Thyroid gland (tissue), 4 donors: ENCODE results near the gene TUBE1. TPM values are rescaled to one million over a fixed set of nuclear protein-coding genes. Genes with fewer than 3 reads are reported as not detected.

ENCODE experiments used
- DNase-seq, 2 donors: peaks; one replicate each; pipeline ENCODE4 v3.0.0-alpha.2; 2019
- H3K27ac ChIP-seq, 3 donors: fragments of 200-600 bp; sonication (generic); 1 replicate in 2 of 3; 2 replicates in 1 of 3; pipeline ENCODE4 v1.5.1; 2016 to 2019; ENCODE audit warnings: mild to moderate bottlenecking in 1 of 3, moderate library complexity in 1 of 3
- H3K27me3 ChIP-seq: fragments of 200-600 bp; sonication (generic); one replicate; pipeline ENCODE4 v1.5.1; 2019
- H3K36me3 ChIP-seq, 2 donors: fragments of 200-600 bp; sonication (generic); one replicate each; pipeline ENCODE4 v1.5.1; 2016 to 2019
- H3K4me1 ChIP-seq, 2 donors: fragments of 200-600 bp; sonication (generic); one replicate each; pipeline ENCODE4 v1.5.1; 2017 to 2019
- H3K4me3 ChIP-seq, 3 donors: fragments of 200-600 bp; sonication (generic); replicated peaks in 1 of 3; 1 replicate in 2 of 3; 2 replicates in 1 of 3; pipeline ENCODE4 v1.5.1; 2016; ENCODE audit warnings: mild to moderate bottlenecking in 1 of 3
- H3K9me3 ChIP-seq: fragments of 200-600 bp; sonication (generic); one replicate; pipeline ENCODE4 v1.5.1; 2017
- POLR2A ChIP-seq, 2 donors: fragments of 450-650 bp; IDR thresholded peaks; one replicate each; pipeline ENCODE4 v1.6.1; 2017; ENCODE audit warnings: antibody characterized with exemption in 2 of 2, mild to moderate bottlenecking in 2 of 2, moderate library complexity in 1 of 2
- WGBS, 2 donors: methylation state at CpG; one replicate each; pipeline ENCODE4 v1.1.5; 2017; 5-methylcytosine and 5-hydroxymethylcytosine counted together
- intact Hi-C: fragments of 100-400 bp; cut with DNase I; formaldehyde crosslinking; loops from one replicate; pipeline ENCODE4 v1.15.1; 2023
- total RNA-seq, 4 donors: library from RNA; depleted of rRNA; stranded (reverse); fragments of >200 nt; gene quantifications; one replicate each; pipeline ENCODE4 v1.2.3, GENCODE V29; 2016
- TF ChIP-seq, protein P1 (sequence below), 6 experiments: fragments of 200-600 bp in 3 of 6; fragments of 450-650 bp in 3 of 6; sonication (generic) in 3 of 6; IDR thresholded peaks; one replicate each; pipeline ENCODE4 v1.5.1; 2016 to 2019; ENCODE audit warnings: antibody characterized with exemption in 6 of 6, mild to moderate bottlenecking in 2 of 6, inconsistent platforms in 1 of 6, moderate library complexity in 1 of 6

The TUBE1 gene
- total RNA-seq, 4 donors from 2014 or later: 28.8 to 56.4 (median 38.8) TPM

DNA sequence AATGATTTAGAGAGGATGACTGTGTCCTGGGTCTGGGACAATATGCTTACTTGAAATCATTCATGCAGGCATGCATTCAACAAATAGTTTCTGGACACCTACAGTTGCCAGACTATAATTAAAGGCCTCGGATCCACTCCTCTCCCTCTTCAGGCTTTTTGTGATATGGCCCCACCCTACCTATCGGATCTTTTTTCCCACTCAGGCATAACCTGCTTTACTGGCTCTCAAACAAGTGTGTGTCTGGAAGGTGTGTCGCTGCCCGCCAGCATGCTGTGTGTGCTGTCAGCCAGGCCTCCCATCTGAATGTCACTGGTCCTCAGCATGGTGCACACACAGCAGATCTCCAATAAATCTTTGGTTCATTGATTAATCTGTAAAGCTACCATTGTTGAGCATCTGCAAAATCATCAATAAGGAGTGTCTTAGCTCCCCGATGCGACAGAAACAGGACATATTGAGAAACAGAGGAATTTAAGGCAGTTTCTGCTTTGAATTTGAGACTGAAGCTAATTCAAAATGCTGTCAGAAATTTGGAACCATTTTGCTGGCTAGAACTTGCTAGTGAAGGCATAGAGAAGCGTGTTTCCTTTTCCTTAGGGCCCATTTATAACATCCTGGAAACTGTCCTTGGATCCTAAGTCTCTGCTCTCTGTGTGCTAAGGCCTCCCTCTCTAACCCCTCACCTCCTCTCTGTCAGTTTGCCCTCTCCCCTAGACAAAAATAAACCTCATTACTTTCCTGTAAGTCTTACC, 56.9 kb downstream of the TUBE1 start:
- H3K27me3 ChIP-seq: no peaks in the 10 kb centered on the region
- no peaks in the 10 kb centered on the region for H3K36me3 ChIP-seq
- peak overlapping the region; percentile 62 to 70 (median 68) for H3K27ac ChIP-seq
- no peaks in the 10 kb centered on the region for H3K9me3 ChIP-seq
- WGBS, 2 donors: 58 to 67% methylated on average over 7 of the region's 7 CpGs
- H3K4me1 ChIP-seq: peaks cover 19 to 31% of the 10 kb centered on the region in 2 donors
- DNase-seq: peak; percentile 45 to 51
- intact Hi-C loops: no loop called here
- TF ChIP-seq, protein P1, sequence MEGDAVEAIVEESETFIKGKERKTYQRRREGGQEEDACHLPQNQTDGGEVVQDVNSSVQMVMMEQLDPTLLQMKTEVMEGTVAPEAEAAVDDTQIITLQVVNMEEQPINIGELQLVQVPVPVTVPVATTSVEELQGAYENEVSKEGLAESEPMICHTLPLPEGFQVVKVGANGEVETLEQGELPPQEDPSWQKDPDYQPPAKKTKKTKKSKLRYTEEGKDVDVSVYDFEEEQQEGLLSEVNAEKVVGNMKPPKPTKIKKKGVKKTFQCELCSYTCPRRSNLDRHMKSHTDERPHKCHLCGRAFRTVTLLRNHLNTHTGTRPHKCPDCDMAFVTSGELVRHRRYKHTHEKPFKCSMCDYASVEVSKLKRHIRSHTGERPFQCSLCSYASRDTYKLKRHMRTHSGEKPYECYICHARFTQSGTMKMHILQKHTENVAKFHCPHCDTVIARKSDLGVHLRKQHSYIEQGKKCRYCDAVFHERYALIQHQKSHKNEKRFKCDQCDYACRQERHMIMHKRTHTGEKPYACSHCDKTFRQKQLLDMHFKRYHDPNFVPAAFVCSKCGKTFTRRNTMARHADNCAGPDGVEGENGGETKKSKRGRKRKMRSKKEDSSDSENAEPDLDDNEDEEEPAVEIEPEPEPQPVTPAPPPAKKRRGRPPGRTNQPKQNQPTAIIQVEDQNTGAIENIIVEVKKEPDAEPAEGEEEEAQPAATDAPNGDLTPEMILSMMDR (IDR thresholded peaks at IDR 0.05): no peak
- TF ChIP-seq POLR2A (IDR thresholded peaks at IDR 0.05): no peak
- H3K4me3 ChIP-seq: no peak overlapping the region

DNA sequence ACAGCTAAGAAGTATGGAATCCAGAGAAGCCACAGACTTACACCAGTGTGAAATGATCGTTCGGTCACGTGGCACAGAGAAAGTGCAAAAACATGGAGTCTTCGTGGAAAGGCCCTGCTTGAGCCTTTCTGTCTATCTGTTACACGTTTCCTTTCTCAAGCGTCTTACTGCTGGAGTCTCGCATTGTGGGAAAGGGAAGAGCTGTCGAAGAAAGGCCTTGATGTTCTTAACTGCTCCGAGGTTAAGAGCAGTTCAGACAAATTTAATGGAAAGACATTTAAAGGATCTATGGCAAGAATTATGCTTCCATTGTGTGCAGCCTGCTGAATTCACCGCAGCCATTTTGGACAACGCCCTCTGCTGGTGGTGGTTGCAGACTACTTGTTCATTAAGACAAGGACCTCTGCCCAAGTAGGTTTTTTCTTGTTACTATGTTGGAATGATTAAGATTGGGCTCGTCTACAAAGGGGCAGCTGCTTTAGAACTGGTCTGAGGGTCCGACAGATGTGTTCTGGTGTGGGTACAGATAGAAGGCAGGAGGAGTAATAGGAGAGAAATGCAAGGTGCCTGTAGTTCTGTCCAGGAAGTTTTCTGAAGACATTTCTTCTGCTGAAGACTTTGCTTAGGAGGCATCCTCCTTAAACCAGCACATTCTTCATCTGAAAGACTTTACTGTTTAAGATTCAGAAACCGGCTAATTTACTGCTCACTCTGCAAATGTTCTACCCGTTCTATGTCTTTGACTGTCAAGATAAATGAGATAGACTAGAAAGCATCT, 58.0 kb downstream of the TUBE1 start:
- intact Hi-C loops: no loop called here
- peak; percentile 62 to 70 for DNase-seq
- no peak overlapping the region for H3K27ac ChIP-seq
- no peaks in the 10 kb centered on the region for H3K36me3 ChIP-seq
- no peaks in the 10 kb centered on the region for H3K27me3 ChIP-seq
- WGBS, 2 donors: 77 to 78% methylated on average over 15 of the region's 15 CpGs
- no peaks in the 10 kb centered on the region for H3K9me3 ChIP-seq
- H3K4me3 ChIP-seq: no peak overlapping the region
- TF ChIP-seq POLR2A (IDR thresholded peaks at IDR 0.05): no peak
- TF ChIP-seq, protein P1 (IDR thresholded peaks at IDR 0.05): peak; percentile 19 to 64 (median 46)
- H3K4me1 ChIP-seq: peaks cover 19 to 31% of the 10 kb centered on the region in 2 donors

DNA sequence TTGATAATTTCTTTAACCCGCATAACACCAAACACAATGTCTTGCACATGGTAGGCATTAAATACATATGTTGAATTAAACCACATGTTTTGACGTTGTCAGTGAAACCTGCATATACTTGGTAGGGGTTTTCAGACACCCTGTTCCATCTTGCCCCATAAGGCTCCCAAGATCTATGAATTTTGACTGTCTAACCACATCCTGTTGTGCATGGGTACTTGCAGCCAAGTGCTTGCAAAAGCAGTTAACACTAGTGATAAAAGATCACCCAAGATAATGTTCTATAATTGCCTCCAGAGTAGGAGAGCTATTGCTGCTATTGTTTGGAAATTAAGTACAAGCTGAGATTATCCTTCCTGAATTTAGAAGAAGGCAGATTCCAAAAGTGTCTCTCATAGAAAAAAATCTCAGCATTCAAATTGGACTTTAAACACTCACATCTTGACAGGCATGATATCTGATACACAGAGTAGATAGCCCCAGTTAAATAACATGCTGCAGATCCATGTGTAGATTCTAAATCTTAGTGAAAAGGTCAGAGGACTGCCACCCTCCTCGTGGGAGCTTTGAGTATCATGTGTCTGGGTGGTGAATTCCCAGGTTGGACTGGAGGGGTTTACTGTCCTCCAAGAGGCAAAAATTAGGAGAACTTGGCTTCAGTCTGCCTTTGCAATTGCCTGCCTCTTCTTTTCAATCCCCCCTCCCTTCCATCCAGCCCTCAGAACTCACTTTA, 59.2 kb downstream of the TUBE1 start:
- no peak for DNase-seq
- TF ChIP-seq, protein P1 (IDR thresholded peaks at IDR 0.05): no peak
- no peak for TF ChIP-seq POLR2A (IDR thresholded peaks at IDR 0.05)
- Histone ChIP-seq H3K27ac (no peak overlapping the region), H3K4me3 (no peak overlapping the region), H3K36me3 (no peaks in the 10 kb centered on the region), H3K27me3 (no peaks in the 10 kb centered on the region), H3K4me1 (peaks cover 19 to 31% of the 10 kb centered on the region in 2 donors), H3K9me3 (no peaks in the 10 kb centered on the region)
- intact Hi-C loops: no loop called here
- 90% methylated on average over 3 of the region's 3 CpGs for WGBS, 2 donors

DNA sequence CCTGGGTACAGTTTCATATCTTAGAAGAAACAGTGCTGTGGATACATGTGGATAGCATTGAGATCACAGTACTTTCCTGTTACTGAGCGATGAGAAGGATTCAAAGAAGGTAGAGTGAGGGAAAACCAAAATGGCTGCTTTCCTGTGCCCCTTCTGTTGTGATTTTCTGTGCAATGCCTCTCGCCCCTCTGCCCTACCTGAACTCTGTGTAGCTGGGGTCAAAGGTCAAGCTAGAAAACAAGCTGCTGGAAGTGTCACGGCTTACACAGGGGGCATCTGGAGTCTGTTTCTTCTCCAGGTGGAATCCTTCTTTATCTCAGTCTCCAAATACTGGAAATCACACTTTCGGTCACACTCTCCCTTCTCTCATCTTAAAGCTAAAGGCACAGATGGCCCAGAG, 60.3 kb downstream of the TUBE1 start:
- Histone ChIP-seq H3K9me3 (no peaks in the 10 kb centered on the region), H3K27ac (no peak overlapping the region), H3K36me3 (no peaks in the 10 kb centered on the region), H3K4me1 (peaks cover 17 to 26% of the 10 kb centered on the region in 2 donors), H3K27me3 (no peaks in the 10 kb centered on the region), H3K4me3 (no peak overlapping the region)
- no peak for DNase-seq
- intact Hi-C loops: no loop called here
- 96 to 97% methylated on average over 4 of the region's 4 CpGs for WGBS, 2 donors
- TF ChIP-seq, protein P1 (IDR thresholded peaks at IDR 0.05): no peak
- no peak for TF ChIP-seq POLR2A (IDR thresholded peaks at IDR 0.05)
